HCT116 (cell line): Measurements from ENCODE around the gene HTR1E.

Experiments
- EZH2 ChIP-seq: fragments of 200-600 bp; sonication (generic); IDR thresholded peaks from 2 replicates; pipeline ENCODE4 v1.6.1; 2017; ENCODE audit warnings: antibody characterized with exemption, mixed run types
- TF ChIP-seq, protein P1 (sequence below), 3 experiments: fragments of 200-600 bp in 1 of 3; sonication (generic) in 1 of 3; IDR thresholded peaks in 2 of 3; conservative IDR thresholded peaks in 1 of 3; 2 replicates each; pipeline ENCODE4 v1.5.1; 2012 to 2017; ENCODE audit warnings: low read depth in 2 of 3, low read length in 2 of 3, antibody characterized with exemption in 1 of 3, borderline replicate concordance in 1 of 3, control low read depth in 1 of 3, mild to moderate bottlenecking in 1 of 3, mixed read lengths in 1 of 3, mixed run types in 1 of 3, moderate library complexity in 1 of 3; ENCODE audit not compliant: insufficient read depth in 1 of 3
- TF ChIP-seq, protein P2 (sequence below): IDR thresholded peaks from 2 replicates; pipeline ENCODE4 v1.6.1; 2012
- TF ChIP-seq, protein P3 (sequence below): IDR thresholded peaks from 2 replicates; pipeline ENCODE4 v1.6.1; 2012; ENCODE audit warnings: low read depth

DNA sequence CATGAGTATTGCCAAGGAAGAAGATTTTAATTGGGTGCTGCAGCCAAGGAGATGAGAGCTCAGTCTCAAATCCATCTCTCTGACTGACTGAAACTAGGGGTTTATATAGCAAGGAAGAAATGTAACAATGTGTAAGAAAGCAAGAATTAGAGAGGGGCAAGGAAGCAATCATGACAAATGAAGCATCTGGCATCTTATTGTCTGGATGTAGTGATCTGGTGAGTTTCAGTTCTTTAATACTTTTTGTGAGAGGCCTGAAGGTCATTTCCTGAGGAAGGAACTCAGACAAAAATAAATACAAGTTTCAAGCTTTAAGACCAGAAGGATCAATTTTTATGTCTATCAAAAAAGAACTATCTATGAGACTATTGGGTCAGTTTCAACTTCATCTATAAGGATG is 64.2 kb downstream of the HTR1E start:
- TF ChIP-seq, protein P1, sequence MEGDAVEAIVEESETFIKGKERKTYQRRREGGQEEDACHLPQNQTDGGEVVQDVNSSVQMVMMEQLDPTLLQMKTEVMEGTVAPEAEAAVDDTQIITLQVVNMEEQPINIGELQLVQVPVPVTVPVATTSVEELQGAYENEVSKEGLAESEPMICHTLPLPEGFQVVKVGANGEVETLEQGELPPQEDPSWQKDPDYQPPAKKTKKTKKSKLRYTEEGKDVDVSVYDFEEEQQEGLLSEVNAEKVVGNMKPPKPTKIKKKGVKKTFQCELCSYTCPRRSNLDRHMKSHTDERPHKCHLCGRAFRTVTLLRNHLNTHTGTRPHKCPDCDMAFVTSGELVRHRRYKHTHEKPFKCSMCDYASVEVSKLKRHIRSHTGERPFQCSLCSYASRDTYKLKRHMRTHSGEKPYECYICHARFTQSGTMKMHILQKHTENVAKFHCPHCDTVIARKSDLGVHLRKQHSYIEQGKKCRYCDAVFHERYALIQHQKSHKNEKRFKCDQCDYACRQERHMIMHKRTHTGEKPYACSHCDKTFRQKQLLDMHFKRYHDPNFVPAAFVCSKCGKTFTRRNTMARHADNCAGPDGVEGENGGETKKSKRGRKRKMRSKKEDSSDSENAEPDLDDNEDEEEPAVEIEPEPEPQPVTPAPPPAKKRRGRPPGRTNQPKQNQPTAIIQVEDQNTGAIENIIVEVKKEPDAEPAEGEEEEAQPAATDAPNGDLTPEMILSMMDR (IDR thresholded peaks at IDR 0.05 in 2 of 3, conservative IDR thresholded peaks at IDR 0.05 in 1 of 3; ENCODE audit: borderline replicate concordance in 1 of 3, insufficient read depth in 1 of 3, low read depth in 2 of 3, low read length in 2 of 3) = no peak
- TF ChIP-seq, protein P2, sequence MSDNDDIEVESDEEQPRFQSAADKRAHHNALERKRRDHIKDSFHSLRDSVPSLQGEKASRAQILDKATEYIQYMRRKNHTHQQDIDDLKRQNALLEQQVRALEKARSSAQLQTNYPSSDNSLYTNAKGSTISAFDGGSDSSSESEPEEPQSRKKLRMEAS = no peak
- TF ChIP-seq, protein P3, sequence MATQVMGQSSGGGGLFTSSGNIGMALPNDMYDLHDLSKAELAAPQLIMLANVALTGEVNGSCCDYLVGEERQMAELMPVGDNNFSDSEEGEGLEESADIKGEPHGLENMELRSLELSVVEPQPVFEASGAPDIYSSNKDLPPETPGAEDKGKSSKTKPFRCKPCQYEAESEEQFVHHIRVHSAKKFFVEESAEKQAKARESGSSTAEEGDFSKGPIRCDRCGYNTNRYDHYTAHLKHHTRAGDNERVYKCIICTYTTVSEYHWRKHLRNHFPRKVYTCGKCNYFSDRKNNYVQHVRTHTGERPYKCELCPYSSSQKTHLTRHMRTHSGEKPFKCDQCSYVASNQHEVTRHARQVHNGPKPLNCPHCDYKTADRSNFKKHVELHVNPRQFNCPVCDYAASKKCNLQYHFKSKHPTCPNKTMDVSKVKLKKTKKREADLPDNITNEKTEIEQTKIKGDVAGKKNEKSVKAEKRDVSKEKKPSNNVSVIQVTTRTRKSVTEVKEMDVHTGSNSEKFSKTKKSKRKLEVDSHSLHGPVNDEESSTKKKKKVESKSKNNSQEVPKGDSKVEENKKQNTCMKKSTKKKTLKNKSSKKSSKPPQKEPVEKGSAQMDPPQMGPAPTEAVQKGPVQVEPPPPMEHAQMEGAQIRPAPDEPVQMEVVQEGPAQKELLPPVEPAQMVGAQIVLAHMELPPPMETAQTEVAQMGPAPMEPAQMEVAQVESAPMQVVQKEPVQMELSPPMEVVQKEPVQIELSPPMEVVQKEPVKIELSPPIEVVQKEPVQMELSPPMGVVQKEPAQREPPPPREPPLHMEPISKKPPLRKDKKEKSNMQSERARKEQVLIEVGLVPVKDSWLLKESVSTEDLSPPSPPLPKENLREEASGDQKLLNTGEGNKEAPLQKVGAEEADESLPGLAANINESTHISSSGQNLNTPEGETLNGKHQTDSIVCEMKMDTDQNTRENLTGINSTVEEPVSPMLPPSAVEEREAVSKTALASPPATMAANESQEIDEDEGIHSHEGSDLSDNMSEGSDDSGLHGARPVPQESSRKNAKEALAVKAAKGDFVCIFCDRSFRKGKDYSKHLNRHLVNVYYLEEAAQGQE = no peak
- no peak for TF ChIP-seq EZH2
